HEK293 (cell line): Measurements from ENCODE around the gene DST.

ENCODE experiments used
- CTCF ChIA-PET: fragments of 350-600 bp; formaldehyde crosslinking; extraction: SDS; loops from one replicate; lab custom pipeline; 2021; ENCODE audit warnings: antibody characterized with exemption; lab: Yijun Ruan, JAX
- POLR2A ChIA-PET: fragments of 300-600 bp; formaldehyde crosslinking; extraction: SDS; loops from one replicate; lab custom pipeline; 2020; ENCODE audit warnings: antibody characterized with exemption, inconsistent platforms; lab: Yijun Ruan, JAX
- H3K27ac ChIP-seq: fragments of 200-500 bp; sonication (Bioruptor generic); 2 replicates; pipeline ENCODE4 v1.5.1; 2014; ENCODE audit warnings: low read depth, low read length, control low read depth, inconsistent platforms; ENCODE audit errors: extremely low read depth
- H3K36me3 ChIP-seq, 2 experiments: fragments of 200-500 bp in 1 of 2; sonication (Bioruptor generic) in 1 of 2; 1 replicate in 1 of 2; 2 replicates in 1 of 2; pipeline ENCODE4 v1.5.1; 2014 to 2017; ENCODE audit warnings: inconsistent platforms in 2 of 2, low read length in 2 of 2; ENCODE audit not compliant: control insufficient read depth in 2 of 2, insufficient read depth in 1 of 2
- H3K4me1 ChIP-seq: fragments of 200-500 bp; sonication (Bioruptor generic); 2 replicates; pipeline ENCODE4 v1.5.1; 2014; ENCODE audit warnings: mild to moderate bottlenecking, low read length, inconsistent platforms; ENCODE audit not compliant: control insufficient read depth, insufficient read depth
- H3K4me3 ChIP-seq: 2 replicates; pipeline ENCODE4 v1.5.1; 2011; ENCODE audit warnings: low read depth, mild to moderate bottlenecking, control low read depth, low read length, moderate library complexity
- H3K9me3 ChIP-seq: fragments of 200-500 bp; sonication (Bioruptor generic); 2 replicates; pipeline ENCODE4 v1.5.1; 2014; ENCODE audit warnings: low read depth, low read length, inconsistent platforms; ENCODE audit not compliant: control insufficient read depth, insufficient read depth
- HOXA7 ChIP-seq: sonication (generic); formaldehyde crosslinking; IDR thresholded peaks from 2 replicates; pipeline ENCODE4 v1.8.1; 2022; ENCODE audit warnings: missing genetic modification reagents, borderline replicate concordance
- KLF8 ChIP-seq: fragments of 450-650 bp; formaldehyde crosslinking; IDR thresholded peaks from 2 replicates; pipeline ENCODE4 v1.5.1; 2016; ENCODE audit warnings: missing biosample characterization, missing genetic modification characterization
- MYNN ChIP-seq: fragments of 450-650 bp; formaldehyde crosslinking; IDR thresholded peaks from 2 replicates; pipeline ENCODE4 v1.5.1; 2016; ENCODE audit warnings: missing biosample characterization, missing genetic modification characterization, borderline replicate concordance
- TRIM28 ChIP-seq: IDR thresholded peaks from 2 replicates; pipeline ENCODE4 v1.6.1; 2011; ENCODE audit warnings: low read length, control low read depth, borderline replicate concordance
- WT1 ChIP-seq: fragments of 450-650 bp; formaldehyde crosslinking; IDR thresholded peaks from 2 replicates; pipeline ENCODE4 v1.5.1; 2016; ENCODE audit warnings: missing biosample characterization, missing genetic modification characterization
- YY1 ChIP-seq: fragments of 450-650 bp; formaldehyde crosslinking; IDR thresholded peaks from 2 replicates; pipeline ENCODE4 v1.5.1; 2018; ENCODE audit warnings: missing biosample characterization, missing genetic modification characterization
- ZBTB21 ChIP-seq: fragments of 450-650 bp; formaldehyde crosslinking; IDR thresholded peaks from 2 replicates; pipeline ENCODE4 v1.5.1; 2017; ENCODE audit warnings: missing biosample characterization, missing genetic modification characterization
- ZNF10 ChIP-seq: fragments of 450-650 bp; formaldehyde crosslinking; IDR thresholded peaks from 2 replicates; pipeline ENCODE4 v1.5.1; 2017; ENCODE audit warnings: missing biosample characterization, missing genetic modification characterization
- ZNF121 ChIP-seq: fragments of 450-650 bp; formaldehyde crosslinking; IDR thresholded peaks from 2 replicates; pipeline ENCODE4 v1.5.1; 2016; ENCODE audit warnings: missing biosample characterization, missing genetic modification characterization
- ZNF175 ChIP-seq: fragments of 450-650 bp; formaldehyde crosslinking; IDR thresholded peaks from 2 replicates; pipeline ENCODE4 v1.5.1; 2016; ENCODE audit warnings: missing biosample characterization, missing genetic modification characterization
- ZNF221 ChIP-seq: fragments of 450-650 bp; formaldehyde crosslinking; IDR thresholded peaks from 2 replicates; pipeline ENCODE4 v1.5.1; 2017; ENCODE audit warnings: missing biosample characterization, missing genetic modification characterization, borderline replicate concordance
- ZNF24 ChIP-seq: fragments of 450-650 bp; formaldehyde crosslinking; IDR thresholded peaks from 2 replicates; pipeline ENCODE4 v1.5.1; 2016; ENCODE audit warnings: missing biosample characterization, missing genetic modification characterization
- ZNF350 ChIP-seq: fragments of 450-650 bp; formaldehyde crosslinking; IDR thresholded peaks from 2 replicates; pipeline ENCODE4 v1.5.0; 2017; ENCODE audit warnings: missing biosample characterization, mild to moderate bottlenecking, missing genetic modification characterization
- ZNF354C ChIP-seq: fragments of 450-650 bp; formaldehyde crosslinking; IDR thresholded peaks from 2 replicates; pipeline ENCODE4 v1.5.1; 2016; ENCODE audit warnings: missing biosample characterization, missing genetic modification characterization, low read depth, borderline replicate concordance
- ZNF366 ChIP-seq: fragments of 450-650 bp; formaldehyde crosslinking; conservative IDR thresholded peaks from 2 replicates; pipeline ENCODE4 v1.5.1; 2016; ENCODE audit warnings: missing biosample characterization, missing genetic modification characterization
- ZNF37A ChIP-seq: fragments of 450-650 bp; IDR thresholded peaks from 2 replicates; pipeline ENCODE4 v1.5.1; 2018; ENCODE audit warnings: missing biosample characterization, missing genetic modification characterization
- ZNF416 ChIP-seq: fragments of 450-650 bp; formaldehyde crosslinking; IDR thresholded peaks from 2 replicates; pipeline ENCODE4 v1.5.1; 2016; ENCODE audit warnings: missing biosample characterization, missing genetic modification characterization
- ZNF521 ChIP-seq: fragments of 450-650 bp; formaldehyde crosslinking; IDR thresholded peaks from 2 replicates; pipeline ENCODE4 v1.5.1; 2017; ENCODE audit warnings: missing biosample characterization, mild to moderate bottlenecking, missing genetic modification characterization
- ZNF558 ChIP-seq: fragments of 450-650 bp; formaldehyde crosslinking; IDR thresholded peaks from 2 replicates; pipeline ENCODE4 v1.5.1; 2016; ENCODE audit warnings: missing biosample characterization, missing genetic modification characterization
- ZNF560 ChIP-seq: fragments of 450-650 bp; formaldehyde crosslinking; IDR thresholded peaks from 2 replicates; pipeline ENCODE4 v1.5.1; 2017; ENCODE audit warnings: missing biosample characterization, missing genetic modification characterization, borderline replicate concordance
- ZNF561 ChIP-seq: fragments of 450-650 bp; IDR thresholded peaks from 2 replicates; pipeline ENCODE4 v1.5.1; 2018; ENCODE audit warnings: missing biosample characterization, missing genetic modification characterization, borderline replicate concordance
- ZNF600 ChIP-seq: fragments of 450-650 bp; formaldehyde crosslinking; IDR thresholded peaks from 2 replicates; pipeline ENCODE4 v1.5.1; 2016; ENCODE audit warnings: missing biosample characterization, missing genetic modification characterization
- ZNF626 ChIP-seq: fragments of 450-650 bp; sonication (Bioruptor Pico); formaldehyde crosslinking; IDR thresholded peaks from 2 replicates; pipeline ENCODE4 v1.5.1; 2018; ENCODE audit warnings: missing biosample characterization, missing genetic modification characterization, inconsistent platforms
- ZNF701 ChIP-seq: fragments of 450-650 bp; formaldehyde crosslinking; IDR thresholded peaks from 2 replicates; pipeline ENCODE4 v1.5.1; 2016; ENCODE audit warnings: missing biosample characterization, missing genetic modification characterization
- ZNF707 ChIP-seq: fragments of 450-650 bp; formaldehyde crosslinking; IDR thresholded peaks from 2 replicates; pipeline ENCODE4 v1.5.1; 2016; ENCODE audit warnings: missing biosample characterization, missing genetic modification characterization
- ZNF747 ChIP-seq: fragments of 450-650 bp; formaldehyde crosslinking; IDR thresholded peaks from 2 replicates; pipeline ENCODE4 v1.5.1; 2016; ENCODE audit warnings: missing biosample characterization, missing genetic modification characterization
- ZNF791 ChIP-seq: fragments of 450-650 bp; formaldehyde crosslinking; IDR thresholded peaks from 2 replicates; pipeline ENCODE4 v1.5.1; 2016; ENCODE audit warnings: missing biosample characterization, missing genetic modification characterization
- TF ChIP-seq, protein P1 (sequence below): fragments of 450-650 bp; formaldehyde crosslinking; IDR thresholded peaks from 2 replicates; pipeline ENCODE4 v1.5.1; 2016; ENCODE audit warnings: missing biosample characterization, missing genetic modification characterization
- TF ChIP-seq, protein P2 (sequence below): fragments of 450-650 bp; formaldehyde crosslinking; IDR thresholded peaks from 2 replicates; pipeline ENCODE4 v1.5.1; 2016; ENCODE audit warnings: missing biosample characterization, missing genetic modification characterization
- TF ChIP-seq, protein P3 (sequence below): fragments of 450-650 bp; formaldehyde crosslinking; IDR thresholded peaks from 2 replicates; pipeline ENCODE4 v1.5.1; 2016; ENCODE audit warnings: missing biosample characterization, missing genetic modification characterization

Gene DST

DNA sequence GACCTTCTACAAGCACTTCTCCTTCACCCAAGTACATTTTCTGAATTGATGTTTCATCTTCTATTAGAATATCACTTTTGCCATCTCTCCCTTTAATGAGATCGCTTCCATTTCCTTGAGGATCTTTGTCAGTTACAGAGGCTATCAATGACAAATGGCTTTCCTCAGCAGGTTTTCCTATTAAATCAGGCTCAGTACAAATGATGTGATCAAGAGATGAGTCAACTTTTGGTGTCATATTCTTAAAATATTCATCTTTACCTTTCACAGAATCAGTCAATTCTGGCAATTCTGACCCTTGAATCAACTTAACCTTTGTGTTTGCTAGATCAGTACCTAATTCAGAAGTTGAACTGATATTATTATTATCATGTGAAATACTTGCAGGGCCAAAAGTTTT is 37.3 kb downstream of the DST start:
- Histone ChIP-seq H3K4me1 (no peaks in the 10 kb centered on the region), H3K4me3 (no peak overlapping the region), H3K9me3 (no peaks in the 10 kb centered on the region), H3K36me3 (peaks cover 4 to 36% of the 10 kb centered on the region in 2 experiments; a peak in 2 of 3 replicates), H3K27ac (no peak overlapping the region)
- ChIA-PET POLR2A (no interaction called here), CTCF (interaction anchor here (4.1 kb wide), 1 partner anchor 11 kb away, joined by 24 read pairs; no protein-coding TSS in a partner anchor)
- TF ChIP-seq ZNF560 (tag by site-specific recombination) (no peak), ZNF10 (no peak), ZNF701 (no peak), TRIM28 (no peak), ZNF791 (tag by site-specific recombination) (no peak), HOXA7 (CRISPR knock-in tag) (no peak), MYNN (tag by site-specific recombination) (no peak), ZNF707 (tag by site-specific recombination) (no peak), ZNF121 (tag by site-specific recombination) (no peak), ZNF354C (tag by site-specific recombination) (no peak), ZNF561 (no peak), ZNF350 (tag by site-specific recombination) (no peak)

DNA sequence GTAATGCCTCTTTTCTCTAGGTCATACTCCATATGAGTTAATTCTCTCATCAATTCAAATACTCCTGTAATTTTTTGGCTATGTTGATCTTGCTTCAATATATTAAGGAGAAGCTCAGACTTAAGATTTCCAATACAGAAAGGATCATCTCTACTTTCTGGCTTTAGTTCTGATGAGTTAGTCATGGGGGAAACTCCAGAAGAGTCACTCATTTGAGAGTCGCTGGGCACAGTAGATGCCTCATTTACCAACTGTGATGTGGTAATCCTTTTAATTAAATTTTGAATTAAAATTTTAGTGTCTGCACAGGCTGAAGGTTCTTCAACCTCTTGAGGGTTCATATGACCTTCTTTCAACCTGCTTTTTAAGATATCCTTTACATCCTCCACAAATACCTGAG is 38.5 kb downstream of the DST start:
- H3K4me3 ChIP-seq = no peak overlapping the region
- TF ChIP-seq MYNN (tag by site-specific recombination) (no peak), ZNF37A (tag by site-specific recombination) (no peak), TRIM28 (no peak), ZNF175 (tag by site-specific recombination) (no peak), ZNF626 (tag by site-specific recombination) (no peak), WT1 (no peak), ZNF600 (tag by site-specific recombination) (no peak), ZNF24 (tag by site-specific recombination) (no peak), ZNF416 (tag by site-specific recombination) (no peak), ZNF221 (tag by site-specific recombination) (no peak), ZNF561 (no peak), ZBTB21 (no peak)
- TF ChIP-seq, protein P1, sequence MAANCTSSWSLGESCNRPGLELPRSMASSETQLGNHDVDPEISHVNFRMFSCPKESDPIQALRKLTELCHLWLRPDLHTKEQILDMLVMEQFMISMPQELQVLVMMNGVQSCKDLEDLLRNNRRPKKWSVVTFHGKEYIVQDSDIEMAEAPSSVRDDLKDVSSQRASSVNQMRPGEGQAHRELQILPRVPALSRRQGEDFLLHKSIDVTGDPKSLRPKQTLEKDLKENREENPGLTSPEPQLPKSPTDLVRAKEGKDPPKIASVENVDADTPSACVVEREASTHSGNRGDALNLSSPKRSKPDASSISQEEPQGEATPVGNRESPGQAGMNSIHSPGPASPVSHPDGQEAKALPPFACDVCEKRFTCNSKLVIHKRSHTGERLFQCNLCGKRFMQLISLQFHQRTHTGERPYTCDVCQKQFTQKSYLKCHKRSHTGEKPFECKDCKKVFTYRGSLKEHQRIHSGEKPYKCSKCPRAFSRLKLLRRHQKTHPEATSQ = no peak
- TF ChIP-seq, protein P2, sequence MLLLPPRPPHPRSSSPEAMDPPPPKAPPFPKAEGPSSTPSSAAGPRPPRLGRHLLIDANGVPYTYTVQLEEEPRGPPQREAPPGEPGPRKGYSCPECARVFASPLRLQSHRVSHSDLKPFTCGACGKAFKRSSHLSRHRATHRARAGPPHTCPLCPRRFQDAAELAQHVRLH = no peak
- peaks cover 12 to 44% of the 10 kb centered on the region in 2 experiments; a peak in 2 of 3 replicates for H3K36me3 ChIP-seq
- no peak overlapping the region for H3K27ac ChIP-seq
- no peaks in the 10 kb centered on the region for H3K4me1 ChIP-seq
- POLR2A ChIA-PET = no interaction called here
- CTCF ChIA-PET = interaction anchor here (0.9 to 2.2 kb wide), 4 partner anchors 8 to 13 kb away, joined by 3 to 17 read pairs (median 7); no protein-coding TSS in a partner anchor
- H3K9me3 ChIP-seq = no peaks in the 10 kb centered on the region

DNA sequence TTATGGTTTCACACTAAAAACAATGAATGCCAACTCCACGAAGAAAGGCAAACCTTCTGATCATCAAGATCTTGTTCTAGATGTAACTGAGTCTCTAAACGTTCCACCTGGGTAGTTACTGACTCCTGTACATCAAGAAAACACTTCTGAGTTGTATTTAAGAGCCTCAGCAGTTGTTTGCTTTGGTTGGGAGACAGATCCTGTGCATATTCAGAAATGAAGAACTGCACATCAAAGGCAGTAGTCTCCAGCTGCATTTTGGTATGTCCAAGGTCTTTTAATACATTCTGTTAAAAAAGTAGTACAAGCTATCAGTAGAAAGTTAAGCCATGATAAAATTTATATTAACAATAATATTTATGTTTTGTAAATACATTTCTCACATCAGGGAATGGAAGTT is 41.3 kb downstream of the DST start:
- Histone ChIP-seq H3K36me3 (peaks cover 18 to 51% of the 10 kb centered on the region in 2 experiments), H3K27ac (no peak overlapping the region)
- POLR2A ChIA-PET = no interaction called here
- TF ChIP-seq MYNN (tag by site-specific recombination) = no peak
- TF ChIP-seq ZNF701 = no peak
- no peak for TF ChIP-seq ZNF747
- no peak for TF ChIP-seq ZNF558 (tag by site-specific recombination)
- TF ChIP-seq ZNF521 (tag by site-specific recombination) = no peak
- no peak for TF ChIP-seq WT1
- TF ChIP-seq, protein P3, sequence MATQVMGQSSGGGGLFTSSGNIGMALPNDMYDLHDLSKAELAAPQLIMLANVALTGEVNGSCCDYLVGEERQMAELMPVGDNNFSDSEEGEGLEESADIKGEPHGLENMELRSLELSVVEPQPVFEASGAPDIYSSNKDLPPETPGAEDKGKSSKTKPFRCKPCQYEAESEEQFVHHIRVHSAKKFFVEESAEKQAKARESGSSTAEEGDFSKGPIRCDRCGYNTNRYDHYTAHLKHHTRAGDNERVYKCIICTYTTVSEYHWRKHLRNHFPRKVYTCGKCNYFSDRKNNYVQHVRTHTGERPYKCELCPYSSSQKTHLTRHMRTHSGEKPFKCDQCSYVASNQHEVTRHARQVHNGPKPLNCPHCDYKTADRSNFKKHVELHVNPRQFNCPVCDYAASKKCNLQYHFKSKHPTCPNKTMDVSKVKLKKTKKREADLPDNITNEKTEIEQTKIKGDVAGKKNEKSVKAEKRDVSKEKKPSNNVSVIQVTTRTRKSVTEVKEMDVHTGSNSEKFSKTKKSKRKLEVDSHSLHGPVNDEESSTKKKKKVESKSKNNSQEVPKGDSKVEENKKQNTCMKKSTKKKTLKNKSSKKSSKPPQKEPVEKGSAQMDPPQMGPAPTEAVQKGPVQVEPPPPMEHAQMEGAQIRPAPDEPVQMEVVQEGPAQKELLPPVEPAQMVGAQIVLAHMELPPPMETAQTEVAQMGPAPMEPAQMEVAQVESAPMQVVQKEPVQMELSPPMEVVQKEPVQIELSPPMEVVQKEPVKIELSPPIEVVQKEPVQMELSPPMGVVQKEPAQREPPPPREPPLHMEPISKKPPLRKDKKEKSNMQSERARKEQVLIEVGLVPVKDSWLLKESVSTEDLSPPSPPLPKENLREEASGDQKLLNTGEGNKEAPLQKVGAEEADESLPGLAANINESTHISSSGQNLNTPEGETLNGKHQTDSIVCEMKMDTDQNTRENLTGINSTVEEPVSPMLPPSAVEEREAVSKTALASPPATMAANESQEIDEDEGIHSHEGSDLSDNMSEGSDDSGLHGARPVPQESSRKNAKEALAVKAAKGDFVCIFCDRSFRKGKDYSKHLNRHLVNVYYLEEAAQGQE (tag by site-specific recombination) = no peak
- no peak for TF ChIP-seq KLF8 (tag by site-specific recombination)
- no peak for TF ChIP-seq ZNF366 (tag by site-specific recombination)
- no peak for TF ChIP-seq YY1 (tag by site-specific recombination)

More for the DNA sequence above, 41.3 kb downstream of the DST start:
- CTCF ChIA-PET = interaction anchor here (0.6 to 0.7 kb wide), 2 partner anchors 167 to 1308 kb away, joined by 3 read pairs; no protein-coding TSS in a partner anchor
- H3K4me3 ChIP-seq = no peak overlapping the region
- no peaks in the 10 kb centered on the region for H3K4me1 ChIP-seq
- H3K9me3 ChIP-seq = no peaks in the 10 kb centered on the region
